C4-2B (cell line): Measurements from ENCODE around the gene NR3C2.

Experiments
- CTCF ChIP-seq: fragments of 450-650 bp; conservative IDR thresholded peaks from 2 replicates; pipeline ENCODE4 v1.5.1; 2017; ENCODE audit warnings: mild to moderate bottlenecking
- ZFX ChIP-seq: fragments of 450-650 bp; IDR thresholded peaks from 2 replicates; pipeline ENCODE4 v1.6.1; 2017

GRCh38 chr4:148116969-148117368 is 325.2 kb downstream of the NR3C2 start:
- TF ChIP-seq CTCF: no peak
- no peak for TF ChIP-seq ZFX
